Measurements from ENCODE around the gene ZNF586.
"Not testable (repeated sequence)": the region's sequence is repeated elsewhere in the genome, so short reads cannot be mapped to it uniquely, and the experiment has no call there.

ZNF586 gene

DNA sequence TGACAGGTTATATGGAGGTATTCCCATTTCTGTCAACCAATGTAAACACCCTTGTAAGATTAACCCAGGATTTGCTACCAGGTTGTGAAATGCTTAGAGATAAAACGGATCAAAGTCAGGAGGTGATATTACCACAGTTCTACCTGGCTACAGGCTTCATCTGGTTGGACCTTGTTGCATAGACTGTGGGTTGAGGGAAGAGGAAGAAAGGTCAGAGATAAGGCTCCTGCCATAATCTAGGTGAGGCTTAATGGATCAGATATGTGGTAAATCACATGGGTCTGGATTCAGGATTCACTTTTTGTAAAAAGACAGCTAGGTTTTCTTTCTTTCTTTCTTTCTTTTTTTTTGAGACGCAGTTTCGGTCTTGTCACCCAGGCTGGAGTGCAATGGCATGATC, 52.0 kb downstream of the ZNF586 start:
- Mint-ChIP-seq H3K4me1 (ENCODE audit: low read depth) (peaks cover 26% of the 10 kb centered on the region), H3K36me3 (ENCODE audit: low read depth) (peaks cover 58% of the 10 kb centered on the region)
- not testable (repeated sequence) for H3K27me3 Mint-ChIP-seq (ENCODE audit: low read depth); H3K9me3 Mint-ChIP-seq; H3K4me3 Mint-ChIP-seq; H3K27ac Mint-ChIP-seq; DNase-seq (ENCODE audit: low spot score)

- H3K36me3 Mint-ChIP-seq (ENCODE audit: low read depth), result peaks cover 66% of the 10 kb centered on the region
- not testable (repeated sequence) for H3K27ac Mint-ChIP-seq; H3K27me3 Mint-ChIP-seq (ENCODE audit: low read depth); H3K9me3 Mint-ChIP-seq; DNase-seq (ENCODE audit: low spot score); H3K4me3 Mint-ChIP-seq
- peaks cover 26% of the 10 kb centered on the region for H3K4me1 Mint-ChIP-seq (ENCODE audit: low read depth)
Measured at GRCh38 chr19:57823155-57823554, 53.7 kb downstream of the ZNF586 start.

DNA sequence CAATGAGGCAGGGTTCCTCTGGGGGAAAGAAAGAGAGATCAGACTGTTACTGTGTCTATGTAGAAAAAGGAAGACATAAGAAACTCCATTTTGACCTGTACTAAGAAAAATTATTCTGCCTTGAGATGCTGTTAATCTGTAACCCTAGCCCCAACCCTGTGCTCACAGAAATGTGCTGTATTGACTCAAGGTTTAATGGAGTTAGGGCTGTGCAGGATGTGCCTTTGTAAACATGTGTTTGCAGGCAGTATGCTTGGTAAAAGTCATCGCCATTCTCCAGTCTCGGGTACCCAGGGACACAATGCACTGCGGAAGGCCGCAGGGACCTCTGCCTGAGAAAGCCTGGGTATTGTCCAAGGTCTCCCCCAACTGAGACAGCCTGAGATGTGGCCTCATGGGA, 54.1 kb downstream of the ZNF586 start:
- H3K27ac Mint-ChIP-seq; H3K27me3 Mint-ChIP-seq (ENCODE audit: low read depth); DNase-seq (ENCODE audit: low spot score); H3K4me3 Mint-ChIP-seq; H3K9me3 Mint-ChIP-seq: not testable (repeated sequence)
- Mint-ChIP-seq H3K36me3 (ENCODE audit: low read depth) (peaks cover 67% of the 10 kb centered on the region), H3K4me1 (ENCODE audit: low read depth) (peaks cover 23% of the 10 kb centered on the region)

DNA sequence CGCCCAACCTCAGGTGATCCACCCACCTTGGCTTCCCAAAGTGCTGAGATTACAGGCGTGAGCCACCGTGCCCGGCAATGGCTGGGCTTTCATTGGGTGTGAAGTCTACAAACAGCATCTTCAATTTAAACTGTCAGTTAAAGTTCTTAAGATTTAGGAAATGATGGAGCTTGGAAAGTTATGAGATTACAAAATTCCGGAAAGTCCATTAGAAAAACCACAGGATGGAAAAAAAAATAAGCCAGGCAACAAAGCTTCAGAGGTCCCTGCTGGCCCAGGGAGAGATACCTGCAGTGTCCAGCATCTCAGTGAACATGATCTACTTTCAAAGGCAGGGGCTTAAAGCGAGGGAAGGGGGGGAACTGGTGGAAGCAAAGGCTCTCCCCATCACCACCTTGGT, 56.0 kb downstream of the ZNF586 start:
- Mint-ChIP-seq H3K4me3 (no peak overlapping the region), H3K9me3 (no peaks in the 10 kb centered on the region), H3K27ac (no peak overlapping the region), H3K4me1 (ENCODE audit: low read depth) (peaks cover 16% of the 10 kb centered on the region), H3K36me3 (ENCODE audit: low read depth) (peaks cover 76% of the 10 kb centered on the region), H3K27me3 (ENCODE audit: low read depth) (no peaks in the 10 kb centered on the region)
- no peak for DNase-seq (ENCODE audit: low spot score)

- H3K27me3 Mint-ChIP-seq (ENCODE audit: low read depth), result no peaks in the 10 kb centered on the region
- no peak overlapping the region for H3K27ac Mint-ChIP-seq
- no peaks in the 10 kb centered on the region for H3K9me3 Mint-ChIP-seq
- H3K4me1 Mint-ChIP-seq (ENCODE audit: low read depth), result peaks cover 2% of the 10 kb centered on the region
- H3K36me3 Mint-ChIP-seq (ENCODE audit: low read depth), result peaks cover 56% of the 10 kb centered on the region
- H3K4me3 Mint-ChIP-seq, result no peak overlapping the region
- DNase-seq (ENCODE audit: low spot score), result no peak
Measured at GRCh38 chr19:57829316-57829715, 59.8 kb downstream of the ZNF586 start.

GRCh38 chr19:57830071-57830602, 60.7 kb downstream of the ZNF586 start, which contains the start of gene ZNF587B:
TSS of gene ZNF587B (plus strand) at chr19:57830299. CDS start at chr19:57830529, 230 bp downstream.
- Mint-ChIP-seq H3K4me3 (no peak within 1 kb of the TSS), H3K36me3 (ENCODE audit: low read depth) (peaks cover 52% of the 10 kb centered on the region), H3K27ac (no peak within 1 kb of the TSS)

More at GRCh38 chr19:57830071-57830602, 60.7 kb downstream of the ZNF586 start, which contains the start of gene ZNF587B:
- H3K4me1 Mint-ChIP-seq (ENCODE audit: low read depth), result no peaks in the 10 kb centered on the region
- no peaks in the 10 kb centered on the region for H3K9me3 Mint-ChIP-seq
- no peaks in the 10 kb centered on the region for H3K27me3 Mint-ChIP-seq (ENCODE audit: low read depth)
- DNase-seq (ENCODE audit: low spot score), result no peak

Measured in T-helper 2 cell treated with Interferon-gamma antibody and Interleukin-4, amounts not matched to agents 5 μg/mL and 100 μg/mL, for 36 hours (primary cell).